Lower leg skin (tissue), 4 donors: ENCODE measurements around the gene ASZ1. TPM values are rescaled to one million over a fixed set of nuclear protein-coding genes. Genes with fewer than 3 reads are reported as not detected.

Experiments used
- DNase-seq, 2 donors: peaks; one replicate each; pipeline ENCODE4 v3.0.0-alpha.2; 2019; ENCODE audit warnings: low spot score in 2 of 2
- H3K4me3 ChIP-seq: fragments of 200-600 bp; sonication (generic); 2 replicates; pipeline ENCODE4 v1.5.1; 2017; ENCODE audit warnings: mild to moderate bottlenecking, low read depth; ENCODE audit not compliant: poor library complexity, severe bottlenecking
- CTCF ChIP-seq, 3 donors: fragments of 450-650 bp; IDR thresholded peaks; one replicate each; pipeline ENCODE4 v1.5.1; 2016; ENCODE audit warnings: antibody characterized with exemption in 3 of 3, mild to moderate bottlenecking in 3 of 3, moderate library complexity in 2 of 3
- POLR2A ChIP-seq, 2 donors: fragments of 450-650 bp; IDR thresholded peaks; one replicate each; pipeline ENCODE4 v1.6.1; 2016 to 2017; ENCODE audit warnings: antibody characterized with exemption in 2 of 2, mild to moderate bottlenecking in 1 of 2, moderate library complexity in 1 of 2
- WGBS, 2 donors: methylation state at CpG; one replicate each; pipeline ENCODE4 v1.1.5; 2018; 5-methylcytosine and 5-hydroxymethylcytosine counted together
- intact Hi-C: fragments of 100-400 bp; cut with DNase I; formaldehyde crosslinking; loops from one replicate; pipeline ENCODE4 v1.15.0; 2023; ENCODE audit warnings: low total_unique reads
- total RNA-seq, 4 donors: library from RNA; depleted of rRNA; stranded (reverse); fragments of >200 nt; gene quantifications; one replicate each; pipeline ENCODE4 v1.1.0, GENCODE V29; 2016

Gene ASZ1
- total RNA-seq, 4 donors from 2014 or later = not detected

GRCh38 chr7:117408831-117409230, 18.5 kb downstream of the ASZ1 start:
- intact Hi-C loops = no loop called here
- no peak overlapping the region for H3K4me3 ChIP-seq
- 86 to 92% methylated on average over 1 of the region's 1 CpG for WGBS, 2 donors
- TF ChIP-seq POLR2A (IDR thresholded peaks at IDR 0.05) = no peak
- TF ChIP-seq CTCF (IDR thresholded peaks at IDR 0.05) = no peak
- DNase-seq = no peak

GRCh38 chr7:117405519-117405918, 21.8 kb downstream of the ASZ1 start:
- DNase-seq = no peak
- 70 to 84% methylated on average over 3 of the region's 3 CpGs for whole genome bisulfite sequencing, 2 donors
- TF ChIP-seq POLR2A (IDR thresholded peaks at IDR 0.05) (no peak), CTCF (IDR thresholded peaks at IDR 0.05) (no peak)
- no peak overlapping the region for H3K4me3 ChIP-seq
- intact Hi-C loops = no loop called here

GRCh38 chr7:117403737-117404136, 23.6 kb downstream of the ASZ1 start:
- intact Hi-C loops = no loop called here
- TF ChIP-seq POLR2A (IDR thresholded peaks at IDR 0.05) (no peak), CTCF (IDR thresholded peaks at IDR 0.05) (no peak)
- 95 to 98% methylated on average over 8 of the region's 8 CpGs for WGBS, 2 donors

GRCh38 chr7:117402109-117402508, 25.2 kb downstream of the ASZ1 start:
- intact Hi-C loops = no loop called here
- TF ChIP-seq POLR2A (IDR thresholded peaks at IDR 0.05) = no peak
- TF ChIP-seq CTCF (IDR thresholded peaks at IDR 0.05) = no peak
- DNase-seq = no peak
- 40 to 55% methylated on average over 2 of the region's 2 CpGs for WGBS, 2 donors
- H3K4me3 ChIP-seq = no peak overlapping the region

More at GRCh38 chr7:117403737-117404136, 23.6 kb downstream of the ASZ1 start:
- no peak for DNase-seq
- no peak overlapping the region for H3K4me3 ChIP-seq

GRCh38 chr7:117401293-117402002, 25.8 kb downstream of the ASZ1 start:
- 74 to 86% methylated on average over 5 of the region's 5 CpGs for WGBS, 2 donors
- H3K4me3 ChIP-seq = no peak overlapping the region
- intact Hi-C loops = no loop called here
- no peak for DNase-seq
- TF ChIP-seq POLR2A (IDR thresholded peaks at IDR 0.05) (no peak), CTCF (IDR thresholded peaks at IDR 0.05) (no peak)
